WTC11 (cell line): ENCODE data around the gene NRXN3. TPM values are rescaled to one million over a fixed set of nuclear protein-coding genes. Genes with fewer than 3 reads are reported as not detected.

ENCODE experiments used
- ATAC-seq: fragments of 200-7000 bp; cut with Tn5 transposase; 2 replicates; pipeline ENCODE4 v1.10.0; 2021; ENCODE audit warnings: mild to moderate bottlenecking, moderate library complexity
- CTCF ChIA-PET: fragments of 300-600 bp; sonication (Branson Sonifier 250); formaldehyde crosslinking; loops from one replicate; lab custom pipeline; 2021; ENCODE audit warnings: antibody characterized with exemption; lab: Charles Lee
- POLR2A ChIA-PET: fragments of 350-600 bp; sonication (Branson Sonifier 250); formaldehyde crosslinking; loops from one replicate; lab custom pipeline; 2021; ENCODE audit warnings: antibody characterized with exemption; lab: Charles Lee
- DNase-seq: peaks from one replicate; pipeline ENCODE4 v3.0.0; 2021; ENCODE audit warnings: low spot score
- H3K27ac Mint-ChIP-seq: 2 replicates; pipeline ENCODE4 v1.8.0; 2021; ENCODE audit warnings: mixed read lengths
- H3K27me3 Mint-ChIP-seq: 2 replicates; pipeline ENCODE4 v1.8.0; 2021; ENCODE audit warnings: low read depth, mild to moderate bottlenecking, moderate library complexity, mixed read lengths
- H3K36me3 Mint-ChIP-seq: 2 replicates; pipeline ENCODE4 v1.8.0; 2021; ENCODE audit warnings: mixed read lengths
- H3K4me1 Mint-ChIP-seq: 2 replicates; pipeline ENCODE4 v1.8.0; 2022; ENCODE audit warnings: mixed read lengths
- H3K4me3 Mint-ChIP-seq: 2 replicates; pipeline ENCODE4 v1.8.0; 2021; ENCODE audit warnings: mild to moderate bottlenecking, moderate library complexity, mixed read lengths
- H3K9me3 Mint-ChIP-seq: 2 replicates; pipeline ENCODE4 v1.8.0; 2021; ENCODE audit warnings: mixed read lengths
- ARID4B ChIP-seq: sonication (generic); formaldehyde crosslinking; IDR thresholded peaks from 2 replicates; pipeline ENCODE4 v1.8.0; 2023; ENCODE audit warnings: missing genetic modification reagents, mild to moderate bottlenecking, borderline replicate concordance
- CBFB ChIP-seq: sonication (generic); formaldehyde crosslinking; IDR thresholded peaks from 2 replicates; pipeline ENCODE4 v1.8.1; 2022; ENCODE audit warnings: mild to moderate bottlenecking, low read depth, missing genetic modification reagents
- CDX4 ChIP-seq: fragments of 250-450 bp; sonication (Bioruptor Pico); IDR thresholded peaks from 2 replicates; pipeline ENCODE4 v1.9.0; 2021; ENCODE audit warnings: moderate library complexity, mild to moderate bottlenecking, inconsistent platforms, borderline replicate concordance
- CREB1 ChIP-seq: sonication (generic); formaldehyde crosslinking; IDR thresholded peaks from 2 replicates; pipeline ENCODE4 v1.8.0; 2023; ENCODE audit warnings: mild to moderate bottlenecking, missing genetic modification reagents
- E2F4 ChIP-seq: sonication (generic); formaldehyde crosslinking; IDR thresholded peaks from 2 replicates; pipeline ENCODE4 v1.8.1; 2022; ENCODE audit warnings: low read depth, mild to moderate bottlenecking, moderate library complexity, missing genetic modification reagents, borderline replicate concordance
- ELF4 ChIP-seq: sonication (generic); formaldehyde crosslinking; IDR thresholded peaks from 2 replicates; pipeline ENCODE4 v1.8.1; 2022; ENCODE audit warnings: low read depth, mild to moderate bottlenecking, moderate library complexity, missing genetic modification reagents
- FOXK1 ChIP-seq: sonication (generic); formaldehyde crosslinking; IDR thresholded peaks from 2 replicates; pipeline ENCODE4 v1.8.0; 2022; ENCODE audit warnings: mild to moderate bottlenecking, moderate library complexity, missing genetic modification reagents
- FOXP1 ChIP-seq: sonication (generic); formaldehyde crosslinking; IDR thresholded peaks from 2 replicates; pipeline ENCODE4 v1.8.0; 2022; ENCODE audit warnings: missing genetic modification reagents, mild to moderate bottlenecking, moderate library complexity, borderline replicate concordance
- FOXP4 ChIP-seq: sonication (generic); formaldehyde crosslinking; IDR thresholded peaks from 2 replicates; pipeline ENCODE4 v1.8.0; 2022; ENCODE audit warnings: mild to moderate bottlenecking, missing genetic modification reagents
- GRHL2 ChIP-seq: fragments of 250-450 bp; sonication (Bioruptor Pico); IDR thresholded peaks from 2 replicates; pipeline ENCODE4 v1.8.0; 2022; ENCODE audit warnings: mild to moderate bottlenecking, moderate library complexity; ENCODE audit not compliant: insufficient replicate concordance, severe bottlenecking
- IRF1 ChIP-seq: sonication (generic); formaldehyde crosslinking; IDR thresholded peaks from 2 replicates; pipeline ENCODE4 v1.8.0; 2023; ENCODE audit warnings: missing genetic modification reagents
- NFE2L1 ChIP-seq: sonication (generic); formaldehyde crosslinking; IDR thresholded peaks from 2 replicates; pipeline ENCODE4 v1.8.1; 2023; ENCODE audit warnings: missing genetic modification reagents
- NR3C1 ChIP-seq: sonication (generic); formaldehyde crosslinking; conservative IDR thresholded peaks from 2 replicates; pipeline ENCODE4 v1.8.1; 2023; ENCODE audit warnings: low read depth, mild to moderate bottlenecking, missing genetic modification reagents
- PRRX2 ChIP-seq: fragments of 250-450 bp; sonication (Bioruptor Pico); IDR thresholded peaks from 2 replicates; pipeline ENCODE4 v1.8.0; 2021; ENCODE audit warnings: mild to moderate bottlenecking
- SMAD3 ChIP-seq: sonication (generic); formaldehyde crosslinking; IDR thresholded peaks from 2 replicates; pipeline ENCODE4 v1.8.0; 2022; ENCODE audit warnings: missing genetic modification reagents, mild to moderate bottlenecking, borderline replicate concordance
- SOX15 ChIP-seq: fragments of 250-450 bp; sonication (Bioruptor Pico); IDR thresholded peaks from 2 replicates; pipeline ENCODE4 v1.9.0; 2021; ENCODE audit warnings: mild to moderate bottlenecking
- ZBTB21 ChIP-seq: sonication (generic); formaldehyde crosslinking; IDR thresholded peaks from 2 replicates; pipeline ENCODE4 v1.8.1; 2023; ENCODE audit warnings: mild to moderate bottlenecking, missing genetic modification reagents, borderline replicate concordance
- ZNF138 ChIP-seq: sonication (generic); formaldehyde crosslinking; conservative IDR thresholded peaks from 2 replicates; pipeline ENCODE4 v1.8.1; 2022; ENCODE audit warnings: mild to moderate bottlenecking, moderate library complexity, missing genetic modification reagents
- ZNF232 ChIP-seq: sonication (generic); formaldehyde crosslinking; IDR thresholded peaks from 2 replicates; pipeline ENCODE4 v1.8.0; 2022; ENCODE audit warnings: mild to moderate bottlenecking, missing genetic modification reagents
- total RNA-seq: library from RNA; stranded (reverse); gene quantifications from 3 replicates; pipeline ENCODE4 v1.2.3, GENCODE V29; 2021
- TF ChIP-seq, protein P1 (sequence below): sonication (generic); formaldehyde crosslinking; IDR thresholded peaks from 2 replicates; pipeline ENCODE4 v1.8.0; 2022; ENCODE audit warnings: mild to moderate bottlenecking, missing genetic modification reagents
- TF ChIP-seq, protein P2 (sequence below): sonication (generic); formaldehyde crosslinking; IDR thresholded peaks from 2 replicates; pipeline ENCODE4 v1.8.1; 2023; ENCODE audit warnings: mild to moderate bottlenecking, missing genetic modification reagents, borderline replicate concordance

The NRXN3 gene
- total RNA-seq, 1 experiment from 2014 or later, result 3.0 TPM

DNA sequence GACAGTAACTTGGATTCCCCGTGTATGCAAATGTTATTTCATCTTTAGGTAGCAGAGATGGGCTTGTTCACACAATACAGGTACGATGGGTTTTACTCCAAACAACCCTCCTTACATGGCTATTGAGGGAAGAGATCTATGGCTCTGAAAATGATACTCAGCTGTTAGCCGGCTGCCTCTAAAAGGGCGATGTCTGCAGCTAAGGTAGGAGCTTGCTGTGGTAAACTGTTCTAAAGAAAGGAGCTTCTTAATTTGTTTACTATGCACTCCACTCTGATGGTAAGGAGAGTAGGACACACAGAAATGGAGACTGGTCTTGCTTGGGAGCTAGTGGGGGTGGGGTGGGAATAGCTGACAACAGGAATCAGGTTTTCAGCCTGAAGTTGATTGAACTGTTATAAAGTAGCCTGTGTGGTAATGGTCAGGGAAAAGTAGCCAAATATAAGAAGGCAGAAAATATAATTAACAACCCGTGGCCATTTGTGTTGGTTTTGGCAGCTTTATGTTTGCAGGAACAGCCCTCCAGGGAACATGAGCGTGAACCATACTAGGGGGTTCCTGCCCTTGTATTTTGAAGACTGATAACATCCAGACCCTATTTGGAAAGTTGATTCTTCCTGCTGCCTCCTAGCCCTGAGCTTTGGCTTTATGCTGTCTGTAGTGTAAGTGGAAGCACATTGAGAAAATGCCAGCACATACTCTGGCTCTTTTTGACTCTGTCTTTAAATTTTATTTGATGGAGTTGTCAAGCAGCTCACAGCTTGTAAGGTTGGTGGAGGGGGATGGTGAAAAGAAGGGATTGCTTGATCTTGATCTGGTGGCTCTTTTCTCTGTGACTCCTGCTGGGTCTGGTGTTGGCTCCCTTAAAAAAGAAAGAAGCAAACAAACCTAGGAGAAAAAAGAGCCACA is 1111.3 kb downstream of the NRXN3 start (continued):
- no peak for TF ChIP-seq E2F4 (CRISPR knock-in tag)
- TF ChIP-seq IRF1 (CRISPR knock-in tag), result no peak
- TF ChIP-seq ARID4B (CRISPR knock-in tag), result no peak

DNA sequence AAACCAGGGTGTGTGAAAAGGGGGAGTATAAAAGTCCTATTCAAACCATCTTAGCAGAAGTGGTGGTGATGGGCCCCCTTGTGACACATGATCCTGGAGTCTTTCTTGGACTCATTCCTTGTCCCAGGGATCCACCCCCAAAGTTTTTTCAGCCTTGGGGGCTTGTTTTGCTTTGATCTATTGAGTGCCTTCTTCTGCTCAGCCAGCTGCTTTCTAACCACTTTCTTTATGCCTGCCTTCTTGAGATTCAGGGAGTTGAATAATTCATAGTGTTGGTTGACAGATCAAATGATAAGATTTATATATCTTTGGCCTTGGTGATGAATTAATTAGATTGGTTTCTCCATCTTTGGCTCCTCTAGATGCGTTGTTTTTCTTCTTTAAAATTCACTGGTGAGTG is 1114.4 kb downstream of the NRXN3 start:
- ChIA-PET POLR2A (no interaction called here), CTCF (no interaction called here)
- Mint-ChIP-seq H3K9me3 (peaks cover 7% of the 10 kb centered on the region; the same call in 1 of the 2 replicates), H3K4me1 (peaks cover 34% of the 10 kb centered on the region), H3K4me3 (no peak overlapping the region), H3K27ac (no peak overlapping the region), H3K36me3 (peaks cover 4% of the 10 kb centered on the region; the same call in 1 of the 2 replicates), H3K27me3 (peaks cover 50% of the 10 kb centered on the region)
- DNase-seq, result no peak
- no peak for ATAC-seq
- TF ChIP-seq CDX4 (CRISPR knock-in tag), result no peak
- TF ChIP-seq, protein P1, sequence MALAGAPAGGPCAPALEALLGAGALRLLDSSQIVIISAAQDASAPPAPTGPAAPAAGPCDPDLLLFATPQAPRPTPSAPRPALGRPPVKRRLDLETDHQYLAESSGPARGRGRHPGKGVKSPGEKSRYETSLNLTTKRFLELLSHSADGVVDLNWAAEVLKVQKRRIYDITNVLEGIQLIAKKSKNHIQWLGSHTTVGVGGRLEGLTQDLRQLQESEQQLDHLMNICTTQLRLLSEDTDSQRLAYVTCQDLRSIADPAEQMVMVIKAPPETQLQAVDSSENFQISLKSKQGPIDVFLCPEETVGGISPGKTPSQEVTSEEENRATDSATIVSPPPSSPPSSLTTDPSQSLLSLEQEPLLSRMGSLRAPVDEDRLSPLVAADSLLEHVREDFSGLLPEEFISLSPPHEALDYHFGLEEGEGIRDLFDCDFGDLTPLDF (CRISPR knock-in tag), result no peak
- TF ChIP-seq CBFB (CRISPR knock-in tag), result no peak
- no peak for TF ChIP-seq FOXK1 (CRISPR knock-in tag)
- TF ChIP-seq, protein P2, sequence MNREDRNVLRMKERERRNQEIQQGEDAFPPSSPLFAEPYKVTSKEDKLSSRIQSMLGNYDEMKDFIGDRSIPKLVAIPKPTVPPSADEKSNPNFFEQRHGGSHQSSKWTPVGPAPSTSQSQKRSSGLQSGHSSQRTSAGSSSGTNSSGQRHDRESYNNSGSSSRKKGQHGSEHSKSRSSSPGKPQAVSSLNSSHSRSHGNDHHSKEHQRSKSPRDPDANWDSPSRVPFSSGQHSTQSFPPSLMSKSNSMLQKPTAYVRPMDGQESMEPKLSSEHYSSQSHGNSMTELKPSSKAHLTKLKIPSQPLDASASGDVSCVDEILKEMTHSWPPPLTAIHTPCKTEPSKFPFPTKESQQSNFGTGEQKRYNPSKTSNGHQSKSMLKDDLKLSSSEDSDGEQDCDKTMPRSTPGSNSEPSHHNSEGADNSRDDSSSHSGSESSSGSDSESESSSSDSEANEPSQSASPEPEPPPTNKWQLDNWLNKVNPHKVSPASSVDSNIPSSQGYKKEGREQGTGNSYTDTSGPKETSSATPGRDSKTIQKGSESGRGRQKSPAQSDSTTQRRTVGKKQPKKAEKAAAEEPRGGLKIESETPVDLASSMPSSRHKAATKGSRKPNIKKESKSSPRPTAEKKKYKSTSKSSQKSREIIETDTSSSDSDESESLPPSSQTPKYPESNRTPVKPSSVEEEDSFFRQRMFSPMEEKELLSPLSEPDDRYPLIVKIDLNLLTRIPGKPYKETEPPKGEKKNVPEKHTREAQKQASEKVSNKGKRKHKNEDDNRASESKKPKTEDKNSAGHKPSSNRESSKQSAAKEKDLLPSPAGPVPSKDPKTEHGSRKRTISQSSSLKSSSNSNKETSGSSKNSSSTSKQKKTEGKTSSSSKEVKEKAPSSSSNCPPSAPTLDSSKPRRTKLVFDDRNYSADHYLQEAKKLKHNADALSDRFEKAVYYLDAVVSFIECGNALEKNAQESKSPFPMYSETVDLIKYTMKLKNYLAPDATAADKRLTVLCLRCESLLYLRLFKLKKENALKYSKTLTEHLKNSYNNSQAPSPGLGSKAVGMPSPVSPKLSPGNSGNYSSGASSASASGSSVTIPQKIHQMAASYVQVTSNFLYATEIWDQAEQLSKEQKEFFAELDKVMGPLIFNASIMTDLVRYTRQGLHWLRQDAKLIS (CRISPR knock-in tag), result no peak
- TF ChIP-seq ZNF138 (CRISPR knock-in tag), result no peak
- TF ChIP-seq CREB1 (CRISPR knock-in tag), result no peak
- no peak for TF ChIP-seq ELF4 (CRISPR knock-in tag)
- no peak for TF ChIP-seq ZNF232 (CRISPR knock-in tag)
- TF ChIP-seq GRHL2, result no peak
- no peak for TF ChIP-seq PRRX2 (CRISPR knock-in tag)
- TF ChIP-seq FOXP1, result no peak
- TF ChIP-seq NFE2L1 (CRISPR knock-in tag), result no peak
- TF ChIP-seq SMAD3 (CRISPR knock-in tag), result no peak
- TF ChIP-seq ZBTB21 (CRISPR knock-in tag), result no peak
- TF ChIP-seq SOX15 (CRISPR knock-in tag), result no peak
- TF ChIP-seq NR3C1, result no peak
- no peak for TF ChIP-seq FOXP4 (CRISPR knock-in tag)
